GM12891 (cell line): ENCODE data around the gene SACS.

Experiments used
- PAX5 ChIP-seq: IDR thresholded peaks from 2 replicates; pipeline ENCODE4 v1.6.1; 2011; ENCODE audit warnings: low read length, moderate library complexity, mild to moderate bottlenecking; ENCODE audit not compliant: insufficient read depth, severe bottlenecking
- POLR2A ChIP-seq: IDR thresholded peaks from 2 replicates; pipeline ENCODE4 v1.6.1; 2011; ENCODE audit warnings: low read depth, low read length, control low read depth
- POLR2AphosphoS5 ChIP-seq: IDR thresholded peaks from 2 replicates; pipeline ENCODE4 v1.6.1; 2011; ENCODE audit warnings: low read depth, low read length, control low read depth
- POU2F2 ChIP-seq: IDR thresholded peaks from 2 replicates; pipeline ENCODE4 v1.6.1; 2011; ENCODE audit warnings: low read depth, mild to moderate bottlenecking, control low read depth, low read length, moderate library complexity
- SPI1 ChIP-seq: IDR thresholded peaks from 2 replicates; pipeline ENCODE4 v1.6.1; 2011; ENCODE audit warnings: low read depth, low read length, control low read depth
- TAF1 ChIP-seq: IDR thresholded peaks from 2 replicates; pipeline ENCODE4 v1.6.1; 2011; ENCODE audit warnings: low read depth, low read length, control low read depth

DNA sequence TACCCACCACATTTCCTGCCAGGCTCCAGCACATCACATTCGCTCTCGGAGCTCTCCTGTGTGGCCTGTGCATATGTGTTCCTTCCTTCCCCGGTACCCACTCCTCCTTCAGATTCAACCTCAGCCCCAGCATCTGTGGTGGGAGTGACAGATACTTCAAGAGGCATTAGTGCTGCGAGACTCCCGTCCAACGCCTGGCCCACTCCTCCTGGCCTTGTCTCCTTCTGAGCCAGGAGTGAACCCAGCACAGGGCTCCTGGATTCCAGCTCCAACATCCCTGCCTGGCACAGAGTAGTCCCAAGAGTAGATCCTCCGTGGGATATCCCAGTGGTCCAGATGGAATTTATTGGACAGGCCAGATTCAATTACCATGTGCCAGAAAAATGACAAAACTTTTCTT lies 55.9 kb downstream of the SACS start:
- TF ChIP-seq POLR2A, result no peak
- no peak for TF ChIP-seq PAX5
- TF ChIP-seq POLR2AphosphoS5, result no peak
- no peak for TF ChIP-seq SPI1
- TF ChIP-seq POU2F2, result no peak
- no peak for TF ChIP-seq TAF1
